ENCODE data around the gene KLHL12.
"Not testable (repeated sequence)": the region's sequence is repeated elsewhere in the genome, so short reads cannot be mapped to it uniquely, and the experiment has no call there.

KLHL12 gene

GRCh38 chr1:202915146-202915545, 11.9 kb downstream of the KLHL12 start:
- TF ChIP-seq CTCF (IDR thresholded peaks at IDR 0.05; ENCODE audit: extremely low read depth, insufficient read depth, missing control alignments) = no peak
- in situ Hi-C loops (cut with MboI; ENCODE audit: low pct_unique_long_range_greater_than_20kb, low sequenced_read_pairs, unreplicated experiment) = no loop called here
- no peak for DNase-seq (ENCODE audit: low spot score)

- in situ Hi-C loops (cut with MboI; ENCODE audit: low pct_unique_long_range_greater_than_20kb, low sequenced_read_pairs, unreplicated experiment); DNase-seq (ENCODE audit: low spot score): not testable (repeated sequence)
Measured at GRCh38 chr1:202912476-202912875, 14.6 kb downstream of the KLHL12 start.

GRCh38 chr1:202909494-202909893, 17.5 kb downstream of the KLHL12 start:
- in situ Hi-C loops (cut with MboI; ENCODE audit: low pct_unique_long_range_greater_than_20kb, low sequenced_read_pairs, unreplicated experiment) = no loop called here
- no peak for DNase-seq (ENCODE audit: low spot score)
- no peak for TF ChIP-seq CTCF (IDR thresholded peaks at IDR 0.05; ENCODE audit: extremely low read depth, insufficient read depth, missing control alignments)

GRCh38 chr1:202908998-202909397, 18.0 kb downstream of the KLHL12 start:
- DNase-seq (ENCODE audit: low spot score) = no peak

GRCh38 chr1:202905331-202905730, 21.7 kb downstream of the KLHL12 start:
- in situ Hi-C loops (cut with MboI; ENCODE audit: low pct_unique_long_range_greater_than_20kb, low sequenced_read_pairs, unreplicated experiment) = no loop called here
- DNase-seq (ENCODE audit: low spot score) = no peak
- no peak for TF ChIP-seq CTCF (IDR thresholded peaks at IDR 0.05; ENCODE audit: extremely low read depth, insufficient read depth, missing control alignments)

More at GRCh38 chr1:202908998-202909397, 18.0 kb downstream of the KLHL12 start:
- in situ Hi-C loops (cut with MboI; ENCODE audit: low pct_unique_long_range_greater_than_20kb, low sequenced_read_pairs, unreplicated experiment) = no loop called here
- no peak for TF ChIP-seq CTCF (IDR thresholded peaks at IDR 0.05; ENCODE audit: extremely low read depth, insufficient read depth, missing control alignments)

GRCh38 chr1:202903808-202904207, 23.2 kb downstream of the KLHL12 start:
- in situ Hi-C loops (cut with MboI; ENCODE audit: low pct_unique_long_range_greater_than_20kb, low sequenced_read_pairs, unreplicated experiment); DNase-seq (ENCODE audit: low spot score): not testable (repeated sequence)

- no peak for DNase-seq (ENCODE audit: low spot score)
- in situ Hi-C loops (cut with MboI; ENCODE audit: low pct_unique_long_range_greater_than_20kb, low sequenced_read_pairs, unreplicated experiment) = no loop called here
- TF ChIP-seq CTCF (IDR thresholded peaks at IDR 0.05; ENCODE audit: extremely low read depth, insufficient read depth, missing control alignments) = no peak
Measured at GRCh38 chr1:202901555-202901954, 25.5 kb downstream of the KLHL12 start.

- DNase-seq (ENCODE audit: low spot score) = no peak
- in situ Hi-C loops (cut with MboI; ENCODE audit: low pct_unique_long_range_greater_than_20kb, low sequenced_read_pairs, unreplicated experiment) = no loop called here
- no peak for TF ChIP-seq CTCF (IDR thresholded peaks at IDR 0.05; ENCODE audit: extremely low read depth, insufficient read depth, missing control alignments)
Measured at GRCh38 chr1:202892501-202892900, 34.5 kb downstream of the KLHL12 start.

Data from GM13977 (cell line).